Neural crest cell (in vitro differentiated cells): ENCODE results near the gene OBP2B. TPM values are rescaled to one million over a fixed set of nuclear protein-coding genes. Genes with fewer than 3 reads are reported as not detected.
"Not testable (repeated sequence)": the region's sequence is repeated elsewhere in the genome, so short reads cannot be mapped to it uniquely, and the experiment has no call there.

Experiments
- DNase-seq: peaks from one replicate; pipeline ENCODE4 v3.0.0; 2021; ENCODE audit warnings: low read depth, mixed read lengths, low spot score
- H3K27ac Mint-ChIP-seq: one replicate; pipeline ENCODE4 v1.8.0; 2021; ENCODE audit warnings: mild to moderate bottlenecking, mixed read lengths; ENCODE audit not compliant: unreplicated experiment
- H3K27me3 Mint-ChIP-seq: 2 replicates; pipeline ENCODE4 v1.8.0; 2021; ENCODE audit warnings: low read depth, mild to moderate bottlenecking, mixed read lengths
- H3K36me3 Mint-ChIP-seq: 2 replicates; pipeline ENCODE4 v1.8.0; 2021; ENCODE audit warnings: low read depth, mild to moderate bottlenecking, mixed read lengths
- H3K4me1 Mint-ChIP-seq: 2 replicates; pipeline ENCODE4 v1.8.0; 2021; ENCODE audit warnings: mixed read lengths
- H3K4me3 Mint-ChIP-seq: one replicate; pipeline ENCODE4 v1.8.0; 2021; ENCODE audit warnings: mild to moderate bottlenecking, mixed read lengths
- H3K9me3 Mint-ChIP-seq: 2 replicates; pipeline ENCODE4 v1.8.0; 2021; ENCODE audit warnings: mixed read lengths
- total RNA-seq: library from RNA; stranded (reverse); gene quantifications from 2 replicates; pipeline ENCODE4 v1.2.1, GENCODE V29; 2021
- TF ChIP-seq, protein P1 (sequence below): fragments of 200-600 bp; sonication (generic); conservative IDR thresholded peaks from 2 replicates; pipeline ENCODE4 v1.5.0; 2021; ENCODE audit warnings: antibody characterized with exemption, mild to moderate bottlenecking

The OBP2B gene
- total RNA-seq, 1 donor from 2014 or later, result not detected

- not testable (repeated sequence) for H3K9me3 Mint-ChIP-seq, DNase-seq, H3K4me1 Mint-ChIP-seq, H3K4me3 Mint-ChIP-seq, H3K27ac Mint-ChIP-seq, H3K36me3 Mint-ChIP-seq
- peaks cover 86% of the 10 kb centered on the region for H3K27me3 Mint-ChIP-seq
Observed at GRCh38 chr9:133217333-133217988, 8.4 kb upstream of the OBP2B start.

DNA sequence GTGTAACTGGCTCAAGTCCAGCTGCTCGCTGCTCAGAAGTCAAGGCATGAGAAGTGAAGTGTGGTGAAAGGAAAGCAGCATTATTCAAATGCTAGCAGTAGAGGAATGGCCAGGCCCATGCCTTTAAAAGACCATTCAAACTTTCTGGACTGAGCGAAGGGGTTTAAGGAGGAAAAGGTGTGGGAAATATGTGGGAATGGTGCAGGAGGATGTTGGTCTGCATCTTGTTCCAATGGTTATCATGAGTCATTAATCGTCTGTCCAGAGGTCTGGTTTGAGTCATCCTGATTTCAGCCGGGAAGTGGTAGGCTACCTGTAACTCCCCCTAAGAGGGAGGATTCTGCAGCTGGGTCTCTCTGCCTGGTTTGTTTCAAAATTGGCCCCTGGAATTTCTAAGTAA, 5.2 kb upstream of the OBP2B start:
- H3K4me3 Mint-ChIP-seq, H3K9me3 Mint-ChIP-seq, H3K27ac Mint-ChIP-seq, H3K4me1 Mint-ChIP-seq, DNase-seq, H3K36me3 Mint-ChIP-seq: not testable (repeated sequence)
- H3K27me3 Mint-ChIP-seq, result peaks cover 74% of the 10 kb centered on the region

- Mint-ChIP-seq H3K36me3 (no peaks in the 10 kb centered on the region), H3K27ac (no peak overlapping the region), H3K4me1 (no peaks in the 10 kb centered on the region), H3K4me3 (no peak overlapping the region), H3K27me3 (peaks cover 39% of the 10 kb centered on the region), H3K9me3 (peaks cover 5% of the 10 kb centered on the region)
- DNase-seq, result no peak
- TF ChIP-seq, protein P1, sequence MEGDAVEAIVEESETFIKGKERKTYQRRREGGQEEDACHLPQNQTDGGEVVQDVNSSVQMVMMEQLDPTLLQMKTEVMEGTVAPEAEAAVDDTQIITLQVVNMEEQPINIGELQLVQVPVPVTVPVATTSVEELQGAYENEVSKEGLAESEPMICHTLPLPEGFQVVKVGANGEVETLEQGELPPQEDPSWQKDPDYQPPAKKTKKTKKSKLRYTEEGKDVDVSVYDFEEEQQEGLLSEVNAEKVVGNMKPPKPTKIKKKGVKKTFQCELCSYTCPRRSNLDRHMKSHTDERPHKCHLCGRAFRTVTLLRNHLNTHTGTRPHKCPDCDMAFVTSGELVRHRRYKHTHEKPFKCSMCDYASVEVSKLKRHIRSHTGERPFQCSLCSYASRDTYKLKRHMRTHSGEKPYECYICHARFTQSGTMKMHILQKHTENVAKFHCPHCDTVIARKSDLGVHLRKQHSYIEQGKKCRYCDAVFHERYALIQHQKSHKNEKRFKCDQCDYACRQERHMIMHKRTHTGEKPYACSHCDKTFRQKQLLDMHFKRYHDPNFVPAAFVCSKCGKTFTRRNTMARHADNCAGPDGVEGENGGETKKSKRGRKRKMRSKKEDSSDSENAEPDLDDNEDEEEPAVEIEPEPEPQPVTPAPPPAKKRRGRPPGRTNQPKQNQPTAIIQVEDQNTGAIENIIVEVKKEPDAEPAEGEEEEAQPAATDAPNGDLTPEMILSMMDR, result no peak
Observed at GRCh38 chr9:133210609-133211008, 1.6 kb upstream of the OBP2B start.

- Mint-ChIP-seq H3K27ac (no peak overlapping the region), H3K27me3 (peaks cover 35% of the 10 kb centered on the region), H3K4me1 (no peaks in the 10 kb centered on the region), H3K9me3 (peaks cover 2% of the 10 kb centered on the region), H3K36me3 (no peaks in the 10 kb centered on the region), H3K4me3 (no peak overlapping the region)
- no peak for DNase-seq
- TF ChIP-seq, protein P1, result no peak
Observed at GRCh38 chr9:133210202-133210532, 1.1 kb upstream of the OBP2B start.

GRCh38 chr9:133209327-133210201, 514 bp upstream of the OBP2B start:
- not testable (repeated sequence) for H3K4me1 Mint-ChIP-seq, H3K36me3 Mint-ChIP-seq, DNase-seq, H3K4me3 Mint-ChIP-seq, H3K27ac Mint-ChIP-seq, H3K9me3 Mint-ChIP-seq
- peaks cover 29% of the 10 kb centered on the region for H3K27me3 Mint-ChIP-seq

- not testable (repeated sequence) for DNase-seq, H3K4me1 Mint-ChIP-seq, H3K9me3 Mint-ChIP-seq, H3K4me3 Mint-ChIP-seq, H3K27ac Mint-ChIP-seq, H3K36me3 Mint-ChIP-seq
- H3K27me3 Mint-ChIP-seq, result peaks cover 20% of the 10 kb centered on the region
Observed at GRCh38 chr9:133208171-133208879, 725 bp downstream of the OBP2B start.

DNA sequence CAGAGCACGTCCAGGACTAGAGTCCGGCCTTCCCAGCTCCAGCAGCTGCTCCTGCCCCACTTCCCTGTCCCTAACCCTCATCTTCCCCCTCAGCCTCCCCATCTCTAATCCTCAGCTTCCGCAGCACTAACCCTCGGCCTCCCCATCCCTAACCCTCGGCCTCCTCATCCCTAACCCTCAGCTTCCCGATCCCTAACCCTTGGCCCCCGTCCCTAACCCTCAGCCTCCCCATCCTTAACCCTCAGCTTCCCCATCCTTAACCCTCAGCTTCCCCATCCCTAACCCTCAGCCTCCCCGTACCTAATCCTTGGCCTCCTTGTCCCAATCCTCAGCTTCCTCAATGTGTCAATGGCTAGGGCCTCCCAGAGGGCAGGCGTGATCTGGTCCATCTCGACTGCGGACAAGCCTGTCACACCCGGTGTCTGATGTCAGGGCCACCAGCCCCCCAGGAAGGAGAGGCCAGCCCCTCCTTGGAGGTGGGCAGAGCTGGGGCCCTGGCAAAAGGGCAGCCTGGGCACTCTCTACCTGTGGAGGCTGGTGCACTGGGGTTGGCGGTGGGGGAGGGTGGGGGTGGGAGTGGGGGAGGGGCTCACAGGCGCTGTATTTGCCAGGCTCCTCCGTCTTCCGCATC, 1.4 kb downstream of the OBP2B start:
- no peaks in the 10 kb centered on the region for H3K4me1 Mint-ChIP-seq
- no peak overlapping the region for H3K27ac Mint-ChIP-seq
- DNase-seq, result no peak
- TF ChIP-seq, protein P1, result no peak
- no peak overlapping the region for H3K4me3 Mint-ChIP-seq
- H3K27me3 Mint-ChIP-seq, result peaks cover 20% of the 10 kb centered on the region
- H3K36me3 Mint-ChIP-seq, result no peaks in the 10 kb centered on the region
- peaks cover 2% of the 10 kb centered on the region for H3K9me3 Mint-ChIP-seq
